Stimulated activated naive CD8-positive, alpha-beta T cell treated with anti-CD3 and anti-CD28 coated beads, Interleukin-15, Interleukin-2, amounts not matched to agents 100 ng/mL and 50 ng/mL, for 24 hours (primary cell): ENCODE results near the gene NETO2.
A peak's percentile ranks its signal among the peaks of the same experiment; 100 is the strongest.
"Not testable (repeated sequence)": the region's sequence is repeated elsewhere in the genome, so short reads cannot be mapped to it uniquely, and the experiment has no call there.

ENCODE experiments used
- H3K27ac Mint-ChIP-seq: one replicate; pipeline ENCODE4 v1.8.0; 2021; ENCODE audit warnings: mild to moderate bottlenecking, mixed read lengths
- H3K27me3 Mint-ChIP-seq: one replicate; pipeline ENCODE4 v1.8.0; 2021; ENCODE audit warnings: mixed read lengths
- H3K36me3 Mint-ChIP-seq: one replicate; pipeline ENCODE4 v1.8.0; 2021; ENCODE audit warnings: low read depth, mixed read lengths
- H3K4me1 Mint-ChIP-seq: one replicate; pipeline ENCODE4 v1.8.0; 2021; ENCODE audit warnings: low read depth, mixed read lengths
- H3K4me3 Mint-ChIP-seq: one replicate; pipeline ENCODE4 v1.8.0; 2021; ENCODE audit warnings: mild to moderate bottlenecking, mixed read lengths
- H3K9me3 Mint-ChIP-seq: one replicate; pipeline ENCODE4 v1.8.0; 2021; ENCODE audit warnings: mixed read lengths

NETO2 gene, protein sequence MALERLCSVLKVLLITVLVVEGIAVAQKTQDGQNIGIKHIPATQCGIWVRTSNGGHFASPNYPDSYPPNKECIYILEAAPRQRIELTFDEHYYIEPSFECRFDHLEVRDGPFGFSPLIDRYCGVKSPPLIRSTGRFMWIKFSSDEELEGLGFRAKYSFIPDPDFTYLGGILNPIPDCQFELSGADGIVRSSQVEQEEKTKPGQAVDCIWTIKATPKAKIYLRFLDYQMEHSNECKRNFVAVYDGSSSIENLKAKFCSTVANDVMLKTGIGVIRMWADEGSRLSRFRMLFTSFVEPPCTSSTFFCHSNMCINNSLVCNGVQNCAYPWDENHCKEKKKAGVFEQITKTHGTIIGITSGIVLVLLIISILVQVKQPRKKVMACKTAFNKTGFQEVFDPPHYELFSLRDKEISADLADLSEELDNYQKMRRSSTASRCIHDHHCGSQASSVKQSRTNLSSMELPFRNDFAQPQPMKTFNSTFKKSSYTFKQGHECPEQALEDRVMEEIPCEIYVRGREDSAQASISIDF

DNA sequence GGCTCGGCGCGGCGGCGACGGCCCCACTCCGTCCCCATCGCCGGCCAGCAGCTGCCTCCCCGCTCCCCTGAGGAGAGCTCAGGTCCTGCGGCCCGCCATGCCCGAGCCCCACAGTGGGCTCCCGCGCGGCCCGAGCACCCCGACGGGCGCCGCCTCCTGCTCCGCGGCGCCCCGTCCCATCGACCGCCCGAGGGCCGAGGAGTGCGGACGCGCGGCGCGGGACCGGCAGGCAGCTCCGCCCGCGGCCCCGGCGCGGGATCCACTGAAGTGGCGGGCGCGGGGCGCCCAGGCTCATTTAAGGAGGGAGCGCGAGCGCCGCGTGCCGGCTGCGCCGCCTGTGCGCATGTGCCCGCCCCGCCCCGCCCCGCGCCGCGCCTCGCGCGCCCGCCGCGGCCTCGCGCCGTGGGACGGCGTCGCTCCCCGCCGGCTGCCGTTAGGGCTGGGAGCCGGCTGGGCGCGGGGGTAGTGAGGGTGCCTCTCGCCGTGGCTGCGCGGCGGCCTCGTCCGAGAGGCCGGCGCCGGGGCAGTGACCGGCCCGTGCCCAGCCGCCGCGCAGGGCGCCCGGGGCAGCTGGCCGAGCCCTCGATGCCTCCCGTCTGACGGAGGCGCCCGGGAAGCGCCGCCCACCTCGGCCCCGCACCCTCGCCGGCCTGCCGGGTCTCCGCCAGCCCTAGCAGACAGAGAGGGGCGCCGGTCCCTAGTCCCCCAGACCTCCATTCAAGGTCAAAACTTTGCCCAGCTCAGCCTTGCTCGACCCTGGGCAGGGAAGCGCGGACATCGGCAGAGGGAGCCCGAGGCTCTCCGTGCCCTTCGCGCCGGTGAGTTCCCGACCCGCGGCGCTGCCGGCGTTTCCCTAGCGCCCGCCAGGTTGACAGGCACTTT, at the start of gene NETO2:
NETO2 (minus strand) TSS at position 269 of the 882 bp plus-strand sequence. CDS start 333 bp downstream, outside the sequence.
- H3K27ac Mint-ChIP-seq, result no peak within 1 kb of the TSS
- H3K9me3 Mint-ChIP-seq, result no peaks in the 10 kb centered on the region
- peaks cover 18% of the 10 kb centered on the region for H3K4me1 Mint-ChIP-seq
- H3K4me3 Mint-ChIP-seq, result peak within 1 kb of the TSS; percentile 85
- no peaks in the 10 kb centered on the region for H3K36me3 Mint-ChIP-seq
- H3K27me3 Mint-ChIP-seq, result peaks cover 31% of the 10 kb centered on the region

DNA sequence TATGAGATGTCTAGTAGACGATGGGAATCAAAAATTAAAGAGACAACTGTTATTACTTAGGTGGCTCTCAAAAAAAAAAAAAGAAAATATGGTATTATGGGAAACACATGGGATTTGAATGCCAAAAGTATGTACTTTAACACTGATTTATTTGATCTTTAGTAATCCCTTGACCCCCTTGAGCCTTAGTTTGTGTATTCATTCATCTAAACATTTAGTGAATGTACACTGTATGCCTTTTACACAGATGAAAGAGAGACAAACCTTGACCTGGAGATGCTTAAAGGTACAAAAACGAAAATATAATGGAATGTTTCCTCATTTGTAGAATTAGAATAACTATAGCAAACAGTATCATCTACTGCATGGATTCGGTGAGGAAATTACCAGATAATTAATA, 38.6 kb upstream of the NETO2 start:
- H3K27me3 Mint-ChIP-seq, result no peaks in the 10 kb centered on the region
- H3K36me3 Mint-ChIP-seq, result peaks cover 19% of the 10 kb centered on the region
- no peaks in the 10 kb centered on the region for H3K9me3 Mint-ChIP-seq
- H3K4me3 Mint-ChIP-seq, result no peak overlapping the region
- H3K4me1 Mint-ChIP-seq, result no peaks in the 10 kb centered on the region
- H3K27ac Mint-ChIP-seq, result no peak overlapping the region

DNA sequence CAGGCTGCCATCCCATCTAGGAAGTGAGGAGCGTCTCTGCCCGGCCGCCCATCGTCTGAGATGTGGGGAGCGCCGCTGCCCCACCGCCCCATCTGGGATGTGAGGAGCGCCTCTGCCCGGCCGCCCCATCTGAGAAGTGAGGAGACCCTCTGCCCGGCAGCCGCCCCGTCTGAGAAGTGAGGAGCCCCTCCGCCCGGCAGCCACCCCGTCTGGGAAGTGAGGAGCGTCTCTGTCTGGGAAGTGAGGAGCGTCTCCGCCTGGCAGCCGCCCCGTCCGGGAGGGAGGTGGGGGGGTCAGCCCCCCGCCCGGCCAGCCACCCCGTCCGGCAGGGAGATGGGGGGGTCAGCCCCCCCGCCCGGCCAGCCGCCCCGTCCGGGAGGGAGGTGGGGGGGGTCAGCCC, 37.3 kb upstream of the NETO2 start:
- H3K27me3 Mint-ChIP-seq, H3K4me1 Mint-ChIP-seq, H3K4me3 Mint-ChIP-seq, H3K27ac Mint-ChIP-seq, H3K9me3 Mint-ChIP-seq: not testable (repeated sequence)
- peaks cover 19% of the 10 kb centered on the region for H3K36me3 Mint-ChIP-seq

DNA sequence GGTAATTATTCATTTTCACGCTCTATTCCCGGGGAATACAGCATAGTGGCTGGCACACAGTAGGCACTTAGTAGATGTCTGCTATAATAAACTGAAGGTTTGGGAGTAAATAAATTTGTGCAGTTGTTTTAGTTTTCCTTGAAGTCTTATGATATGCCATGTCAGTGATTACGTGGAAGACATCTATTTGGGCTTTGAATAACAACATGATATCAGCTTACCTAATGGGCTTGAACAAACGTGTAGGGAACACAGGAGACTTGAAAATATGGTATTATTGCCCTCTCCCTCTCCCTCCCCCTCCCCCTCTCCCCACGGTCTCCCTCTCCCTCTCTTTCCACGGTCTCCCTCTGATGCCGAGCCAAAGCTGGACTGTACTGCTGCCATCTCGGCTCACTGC, 36.3 kb upstream of the NETO2 start:
- Mint-ChIP-seq H3K4me1 (no peaks in the 10 kb centered on the region), H3K27me3 (no peaks in the 10 kb centered on the region), H3K9me3 (no peaks in the 10 kb centered on the region), H3K4me3 (no peak overlapping the region), H3K36me3 (peaks cover 19% of the 10 kb centered on the region), H3K27ac (no peak overlapping the region)

DNA sequence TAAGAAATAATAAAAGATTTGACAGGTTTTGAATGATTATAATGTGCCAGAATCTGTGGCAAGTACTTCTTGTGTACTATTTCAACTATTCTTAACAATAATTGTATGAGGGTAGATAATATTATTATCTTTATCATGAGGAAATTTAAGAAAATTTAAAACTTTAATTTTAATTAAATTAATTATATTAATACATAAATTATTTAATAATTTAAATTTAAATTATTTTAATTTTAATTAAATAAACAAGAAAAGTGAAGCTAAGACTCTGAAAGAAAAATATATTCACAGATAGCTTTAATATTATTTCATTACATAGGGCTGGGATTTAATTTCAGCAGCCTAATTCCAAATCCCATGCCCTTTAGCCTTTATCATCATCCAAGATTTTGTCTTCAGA, 31.4 kb upstream of the NETO2 start:
- H3K4me1 Mint-ChIP-seq, result no peaks in the 10 kb centered on the region
- no peak overlapping the region for H3K27ac Mint-ChIP-seq
- no peak overlapping the region for H3K4me3 Mint-ChIP-seq
- no peaks in the 10 kb centered on the region for H3K27me3 Mint-ChIP-seq
- no peaks in the 10 kb centered on the region for H3K9me3 Mint-ChIP-seq
- peaks cover 12% of the 10 kb centered on the region for H3K36me3 Mint-ChIP-seq

DNA sequence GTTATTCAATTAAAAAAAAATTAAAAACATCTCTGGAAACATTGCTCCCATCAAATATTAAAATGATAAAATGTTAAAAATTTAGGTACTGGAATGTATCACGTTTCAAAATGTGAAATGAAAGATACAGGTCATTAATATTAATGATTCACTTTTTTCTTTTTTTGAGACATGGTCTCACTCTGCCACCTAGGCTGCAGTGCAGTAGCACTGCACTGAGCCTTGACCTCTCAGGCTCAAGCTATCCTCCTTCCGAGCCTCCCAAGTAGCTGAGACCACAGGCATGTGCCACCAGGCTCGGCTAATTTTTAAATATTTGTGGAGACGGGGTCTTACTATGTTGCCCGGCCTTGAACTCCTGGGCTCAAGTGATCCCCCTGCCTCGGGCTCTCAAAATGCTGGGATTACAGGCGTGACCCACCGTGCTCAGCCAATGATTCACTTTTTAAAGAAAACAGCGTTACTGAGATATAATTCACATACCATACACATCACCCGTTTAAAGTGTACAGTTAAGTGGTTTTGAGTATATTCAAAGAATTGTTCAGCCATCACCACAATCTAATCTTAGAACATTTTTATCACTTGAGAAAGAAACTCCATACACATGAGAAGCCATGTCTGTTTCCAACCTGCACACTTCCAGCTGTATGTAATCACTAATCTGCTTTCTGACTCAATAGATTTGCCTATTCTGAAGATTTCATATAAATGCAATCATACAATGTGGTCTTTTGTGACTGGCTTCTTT, 19.1 kb upstream of the NETO2 start:
- H3K4me3 Mint-ChIP-seq, result no peak overlapping the region
- no peaks in the 10 kb centered on the region for H3K27me3 Mint-ChIP-seq
- no peak overlapping the region for H3K27ac Mint-ChIP-seq
- no peaks in the 10 kb centered on the region for H3K4me1 Mint-ChIP-seq
- H3K36me3 Mint-ChIP-seq, result peaks cover 20% of the 10 kb centered on the region
- no peaks in the 10 kb centered on the region for H3K9me3 Mint-ChIP-seq

DNA sequence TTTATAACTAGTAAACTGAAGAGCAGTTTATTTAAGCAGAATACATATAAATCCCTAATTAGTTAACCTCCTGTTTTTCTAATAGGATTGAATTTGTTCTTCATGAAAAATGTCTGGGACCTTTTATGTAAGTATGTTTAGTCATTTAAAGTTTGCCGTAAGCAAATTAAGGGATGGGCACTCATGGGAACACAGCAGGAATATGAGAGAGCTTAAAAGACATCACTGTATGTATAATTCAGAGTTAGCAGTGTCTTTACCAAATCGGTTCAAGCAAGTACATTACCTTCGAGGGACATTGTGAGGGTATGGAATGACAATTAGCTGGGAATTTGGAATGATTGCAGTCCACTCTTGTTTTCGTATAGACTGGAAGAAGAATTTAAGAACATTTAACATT, 17.7 kb upstream of the NETO2 start:
- H3K4me3 Mint-ChIP-seq, result no peak overlapping the region
- peaks cover 27% of the 10 kb centered on the region for H3K36me3 Mint-ChIP-seq
- H3K9me3 Mint-ChIP-seq, result no peaks in the 10 kb centered on the region
- no peak overlapping the region for H3K27ac Mint-ChIP-seq
- H3K27me3 Mint-ChIP-seq, result no peaks in the 10 kb centered on the region
- H3K4me1 Mint-ChIP-seq, result no peaks in the 10 kb centered on the region

DNA sequence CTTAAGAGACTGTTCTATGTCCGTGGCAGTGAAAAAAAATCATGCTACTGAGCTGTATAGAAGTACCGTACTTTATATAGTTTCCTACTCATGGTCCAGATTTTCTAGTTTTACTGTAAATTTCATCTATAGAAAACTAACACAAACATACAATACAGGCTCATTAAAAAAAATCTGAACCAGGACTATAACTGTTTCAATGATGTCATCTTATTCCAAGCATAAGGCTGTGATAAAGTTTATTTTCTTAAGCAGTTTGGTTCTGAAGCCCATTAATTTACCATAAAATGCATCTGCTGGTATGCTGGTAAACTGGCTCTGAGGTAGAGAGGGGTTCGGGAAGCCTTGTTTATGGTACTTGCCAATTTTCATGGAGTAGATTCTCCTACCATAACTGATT, 16.7 kb upstream of the NETO2 start:
- Mint-ChIP-seq H3K36me3 (peaks cover 32% of the 10 kb centered on the region), H3K4me1 (no peaks in the 10 kb centered on the region), H3K27me3 (no peaks in the 10 kb centered on the region), H3K27ac (no peak overlapping the region), H3K9me3 (no peaks in the 10 kb centered on the region), H3K4me3 (no peak overlapping the region)

DNA sequence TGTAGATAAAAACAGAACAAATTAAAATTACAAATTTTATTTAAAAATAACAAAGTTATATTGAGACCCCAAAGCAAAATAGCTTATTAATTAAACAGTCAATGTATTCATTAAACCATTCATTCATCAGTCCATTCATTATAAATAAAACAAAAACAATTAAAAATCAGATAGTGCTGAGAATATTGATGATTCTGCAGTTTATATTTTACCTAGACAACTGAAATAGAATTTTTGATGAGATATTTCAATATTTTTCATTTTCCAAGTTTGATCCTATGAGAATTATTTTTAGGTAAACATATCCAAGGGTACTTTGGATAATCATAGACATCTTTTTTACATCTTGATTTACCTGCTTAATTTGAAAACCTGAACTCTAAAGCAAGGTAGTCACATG, 15.2 kb upstream of the NETO2 start:
- no peaks in the 10 kb centered on the region for H3K9me3 Mint-ChIP-seq
- no peak overlapping the region for H3K27ac Mint-ChIP-seq
- H3K4me1 Mint-ChIP-seq, result no peaks in the 10 kb centered on the region
- H3K36me3 Mint-ChIP-seq, result peaks cover 39% of the 10 kb centered on the region
- H3K4me3 Mint-ChIP-seq, result no peak overlapping the region
- H3K27me3 Mint-ChIP-seq, result no peaks in the 10 kb centered on the region

DNA sequence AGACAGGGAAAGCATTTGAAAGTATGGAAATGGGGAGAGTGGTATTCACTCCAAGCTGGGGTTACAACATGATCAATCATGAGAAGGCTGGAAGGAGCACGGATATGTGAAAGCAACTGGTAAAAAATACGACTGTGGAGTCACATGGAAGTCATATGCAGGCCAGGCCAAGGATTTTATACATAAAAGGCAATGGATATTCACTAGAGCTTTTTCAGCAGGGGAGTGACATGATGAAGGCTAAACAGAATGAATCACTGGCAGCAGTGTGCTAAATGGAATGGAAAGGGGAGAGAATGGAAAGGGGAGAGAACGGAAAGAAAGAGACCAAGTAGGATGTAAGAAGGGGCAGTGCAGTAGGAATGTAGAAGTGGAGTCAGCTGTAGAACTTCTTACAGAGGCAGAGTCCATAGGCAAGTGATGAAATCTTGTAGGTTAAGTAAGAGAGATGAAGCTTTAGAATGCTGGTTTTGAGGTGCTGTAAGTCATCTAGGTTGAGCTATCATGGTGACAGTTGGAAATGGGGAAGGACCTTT, 13.0 kb upstream of the NETO2 start:
- no peaks in the 10 kb centered on the region for H3K4me1 Mint-ChIP-seq
- H3K36me3 Mint-ChIP-seq, result peaks cover 60% of the 10 kb centered on the region
- H3K27ac Mint-ChIP-seq, result no peak overlapping the region
- peaks cover 16% of the 10 kb centered on the region for H3K9me3 Mint-ChIP-seq
- H3K27me3 Mint-ChIP-seq, result no peaks in the 10 kb centered on the region
- H3K4me3 Mint-ChIP-seq, result no peak overlapping the region

DNA sequence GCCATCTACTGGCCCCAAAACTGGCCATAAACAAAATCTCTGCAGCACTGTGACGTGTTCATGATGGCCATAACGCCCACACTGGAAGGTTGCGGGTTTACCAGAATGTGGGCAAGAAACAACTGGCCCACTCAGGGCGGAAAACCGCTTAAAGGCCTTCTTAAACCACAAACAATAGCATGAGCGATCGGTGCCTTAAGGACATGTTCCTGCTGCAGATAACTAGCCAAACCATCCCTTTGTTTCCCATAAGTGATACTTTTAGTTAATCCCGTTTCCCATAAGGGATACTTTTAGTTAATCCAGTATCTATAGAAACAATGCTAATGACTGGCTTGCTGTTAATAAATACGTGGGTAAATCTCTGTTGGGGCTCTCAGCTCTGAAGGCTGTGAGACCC, 8.8 kb upstream of the NETO2 start:
- Mint-ChIP-seq H3K36me3 (peaks cover 48% of the 10 kb centered on the region), H3K9me3 (peaks cover 27% of the 10 kb centered on the region)
- H3K4me3 Mint-ChIP-seq, H3K27me3 Mint-ChIP-seq, H3K4me1 Mint-ChIP-seq, H3K27ac Mint-ChIP-seq: not testable (repeated sequence)

DNA sequence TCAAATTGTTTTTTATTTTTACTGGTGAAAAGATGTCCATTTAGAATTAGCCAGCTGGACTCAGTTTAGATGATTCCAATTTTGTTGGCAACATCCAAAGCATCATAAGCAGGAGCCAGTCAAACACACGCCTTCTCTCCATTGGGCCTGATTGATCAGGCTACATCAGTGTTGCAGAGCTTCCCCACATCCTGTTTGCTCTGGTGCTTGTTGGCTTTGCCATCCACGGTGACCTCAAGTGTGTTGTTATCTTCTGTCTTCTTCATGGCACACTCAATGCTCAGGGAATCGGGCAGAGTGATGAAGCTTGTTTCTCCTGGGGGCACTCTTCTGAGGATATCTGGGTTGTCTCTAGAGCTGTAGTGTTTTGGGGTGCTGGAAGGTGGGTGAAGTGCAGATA, 6.3 kb upstream of the NETO2 start:
- Mint-ChIP-seq H3K4me3 (no peak overlapping the region), H3K9me3 (peaks cover 27% of the 10 kb centered on the region), H3K36me3 (peaks cover 34% of the 10 kb centered on the region), H3K4me1 (no peaks in the 10 kb centered on the region), H3K27ac (no peak overlapping the region), H3K27me3 (peaks cover 9% of the 10 kb centered on the region)

DNA sequence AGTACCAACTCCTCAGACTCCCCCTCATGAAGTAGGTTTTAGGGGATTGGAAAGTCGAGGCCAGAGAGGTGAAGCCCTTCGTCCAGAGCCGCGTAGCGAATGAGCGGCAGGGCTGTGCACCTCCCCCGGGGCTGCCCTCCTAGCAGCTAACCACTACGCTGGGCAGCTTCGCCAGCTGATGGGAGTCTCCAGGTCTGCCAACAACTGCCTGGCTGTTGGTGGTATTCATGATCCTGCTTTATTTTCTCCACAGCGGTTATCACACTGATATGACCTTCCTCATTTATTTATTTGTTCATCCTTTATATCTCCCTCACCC, 773 bp upstream of the NETO2 start:
- H3K27ac Mint-ChIP-seq, result no peak overlapping the region
- H3K36me3 Mint-ChIP-seq, result no peaks in the 10 kb centered on the region
- H3K4me1 Mint-ChIP-seq, result peaks cover 18% of the 10 kb centered on the region
- peak overlapping the region; percentile 60 for H3K4me3 Mint-ChIP-seq
- H3K9me3 Mint-ChIP-seq, result no peaks in the 10 kb centered on the region
- peaks cover 31% of the 10 kb centered on the region for H3K27me3 Mint-ChIP-seq

DNA sequence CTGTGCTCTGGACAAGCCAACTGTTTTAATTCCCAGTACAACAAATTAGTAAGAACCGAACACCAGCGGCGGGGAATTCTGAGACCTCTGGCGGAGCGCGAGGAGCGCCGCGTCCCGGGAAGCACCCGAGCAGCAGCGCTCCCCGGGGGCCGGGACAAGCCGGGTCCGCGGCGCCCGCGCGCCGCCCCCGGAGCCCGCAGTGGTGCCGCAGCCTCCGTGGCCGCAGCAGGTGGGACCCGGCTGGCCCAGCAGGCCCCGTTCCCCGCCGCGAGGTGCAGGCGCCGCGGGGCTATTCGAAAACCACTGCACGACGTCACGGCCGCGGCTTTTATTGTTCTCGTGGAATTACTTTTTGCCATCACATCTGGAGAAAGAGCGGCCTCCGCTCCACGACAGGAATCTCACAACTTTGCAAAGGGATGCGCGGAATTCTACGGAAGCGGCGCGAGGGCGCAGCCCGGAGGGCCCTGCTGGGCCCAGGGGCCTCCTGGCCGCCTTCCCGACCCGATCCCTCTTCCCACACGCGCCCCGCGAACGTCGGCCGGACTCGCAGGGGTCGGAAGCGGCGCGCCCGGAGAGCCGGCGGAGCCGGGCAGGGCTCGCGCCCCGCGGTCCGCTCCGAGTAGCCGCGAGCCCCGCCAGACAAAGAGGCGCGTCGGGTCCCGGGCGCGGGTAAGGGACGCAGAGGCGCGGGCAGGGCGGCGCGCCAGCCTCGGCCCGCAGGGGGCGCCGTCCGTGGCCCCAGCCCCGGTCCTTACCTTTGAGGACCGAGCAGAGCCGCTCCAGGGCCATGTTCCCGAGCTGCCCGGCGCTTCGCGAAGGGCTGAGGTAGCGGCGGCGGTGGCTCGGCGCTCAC, 696 bp downstream of the NETO2 start:
- no peak overlapping the region for H3K27ac Mint-ChIP-seq
- peaks cover 20% of the 10 kb centered on the region for H3K4me1 Mint-ChIP-seq
- H3K4me3 Mint-ChIP-seq, result peak overlapping the region; percentile 85
- H3K36me3 Mint-ChIP-seq, result no peaks in the 10 kb centered on the region
- peaks cover 31% of the 10 kb centered on the region for H3K27me3 Mint-ChIP-seq
- H3K9me3 Mint-ChIP-seq, result no peaks in the 10 kb centered on the region
